LNCaP clone FGC (cell line): ENCODE results near the gene ZNF80.

Experiments
- DNase-seq: peaks from one replicate; pipeline ENCODE4 v3.0.0-alpha.2; 2011; ENCODE audit warnings: low read depth
- H3K4me3 ChIP-seq: 2 replicates; pipeline ENCODE4 v1.5.1; 2011; ENCODE audit warnings: mild to moderate bottlenecking, low read depth, low read length, control low read depth
- CTCF ChIP-seq: IDR thresholded peaks from 2 replicates; pipeline ENCODE4 v1.5.1; 2012; ENCODE audit warnings: mild to moderate bottlenecking; ENCODE audit not compliant: control insufficient read depth, insufficient read depth; ENCODE audit errors: extremely low read depth

ZNF80 gene

GRCh38 chr3:114221165-114221880 is 16.1 kb downstream of the ZNF80 start:
- TF ChIP-seq CTCF: no peak
- no peak for DNase-seq

GRCh38 chr3:114219741-114220140 is 17.6 kb downstream of the ZNF80 start:
- H3K4me3 ChIP-seq: no peak overlapping the region
- DNase-seq: no peak
- TF ChIP-seq CTCF: no peak

More at GRCh38 chr3:114221165-114221880, 16.1 kb downstream of the ZNF80 start:
- no peak overlapping the region for H3K4me3 ChIP-seq

GRCh38 chr3:114218578-114219185 is 18.7 kb downstream of the ZNF80 start:
- no peak for DNase-seq
- TF ChIP-seq CTCF: no peak
- H3K4me3 ChIP-seq: no peak overlapping the region

GRCh38 chr3:114218006-114218405 is 19.4 kb downstream of the ZNF80 start:
- TF ChIP-seq CTCF: no peak
- H3K4me3 ChIP-seq: no peak overlapping the region
- no peak for DNase-seq

GRCh38 chr3:114217266-114217665 is 20.1 kb downstream of the ZNF80 start:
- no peak for DNase-seq
- no peak for TF ChIP-seq CTCF
- H3K4me3 ChIP-seq: no peak overlapping the region

- no peak for DNase-seq
- no peak overlapping the region for H3K4me3 ChIP-seq
- TF ChIP-seq CTCF: no peak
These were observed 21.0 kb downstream of the ZNF80 start for GRCh38 chr3:114216186-114216970.
